HG03135 (cell line): ENCODE measurements around the gene FLRT2.

Experiments used
- ATAC-seq: cut with Tn5 transposase; IDR thresholded peaks from one replicate; pipeline ENCODE4 v1.9.1; 2021; ENCODE audit warnings: mild to moderate bottlenecking, moderate library complexity; ENCODE audit not compliant: unreplicated experiment

FLRT2 gene

GRCh38 chr14:85529803-85530574 lies at the start of gene FLRT2:
TSS of gene FLRT2 (plus strand) at chr14:85530144. CDS start at chr14:85621515, 91,371 bp downstream.
- no peak for ATAC-seq

GRCh38 chr14:85481471-85481870 lies 48.5 kb upstream of the FLRT2 start:
- no peak for ATAC-seq

- no peak for ATAC-seq
Observed at GRCh38 chr14:85482552-85482951, 47.4 kb upstream of the FLRT2 start.

- ATAC-seq = no peak
Observed at GRCh38 chr14:85483037-85483436, 46.9 kb upstream of the FLRT2 start.

- no peak for ATAC-seq
Observed at GRCh38 chr14:85483652-85484051, 46.3 kb upstream of the FLRT2 start.

GRCh38 chr14:85487215-85487614 lies 42.7 kb upstream of the FLRT2 start:
- ATAC-seq = no peak

- no peak for ATAC-seq
Observed at GRCh38 chr14:85501751-85502150, 28.2 kb upstream of the FLRT2 start.

- no peak for ATAC-seq
Observed at GRCh38 chr14:85508863-85509262, 21.1 kb upstream of the FLRT2 start.

- no peak for ATAC-seq
Observed at GRCh38 chr14:85512451-85512850, 17.5 kb upstream of the FLRT2 start.

GRCh38 chr14:85514487-85514886 lies 15.5 kb upstream of the FLRT2 start:
- ATAC-seq = no peak

- ATAC-seq = no peak
Observed at GRCh38 chr14:85516239-85517113, 13.5 kb upstream of the FLRT2 start.

GRCh38 chr14:85517114-85517688 lies 12.7 kb upstream of the FLRT2 start:
- ATAC-seq = no peak

- ATAC-seq = no peak
Observed at GRCh38 chr14:85519661-85520305, 10.2 kb upstream of the FLRT2 start.

- no peak for ATAC-seq
Observed at GRCh38 chr14:85520581-85520980, 9.4 kb upstream of the FLRT2 start.

- no peak for ATAC-seq
Observed at GRCh38 chr14:85523624-85524023, 6.3 kb upstream of the FLRT2 start.

GRCh38 chr14:85527006-85527405 lies 2.9 kb upstream of the FLRT2 start:
- ATAC-seq = no peak

- no peak for ATAC-seq
Observed at GRCh38 chr14:85527445-85528035, 2.4 kb upstream of the FLRT2 start.

- no peak for ATAC-seq
Observed at GRCh38 chr14:85528080-85528896, 1.7 kb upstream of the FLRT2 start.

GRCh38 chr14:85528897-85529631 lies 880 bp upstream of the FLRT2 start:
- ATAC-seq = no peak
